ENCODE measurements around the gene PTPN14.
"Not testable (repeated sequence)": the region's sequence is repeated elsewhere in the genome, so short reads cannot be mapped to it uniquely, and the experiment has no call there.

PTPN14 gene

GRCh38 chr1:214542275-214543199, 8.9 kb downstream of the PTPN14 start:
- Mint-ChIP-seq H3K27me3 (peaks cover 31% of the 10 kb centered on the region), H3K4me3 (no peak overlapping the region), H3K27ac (no peak overlapping the region), H3K36me3 (no peaks in the 10 kb centered on the region), H3K4me1 (no peaks in the 10 kb centered on the region), H3K9me3 (no peaks in the 10 kb centered on the region)
- CTCF ChIA-PET = no interaction called here
- DNase-seq = no peak

DNA sequence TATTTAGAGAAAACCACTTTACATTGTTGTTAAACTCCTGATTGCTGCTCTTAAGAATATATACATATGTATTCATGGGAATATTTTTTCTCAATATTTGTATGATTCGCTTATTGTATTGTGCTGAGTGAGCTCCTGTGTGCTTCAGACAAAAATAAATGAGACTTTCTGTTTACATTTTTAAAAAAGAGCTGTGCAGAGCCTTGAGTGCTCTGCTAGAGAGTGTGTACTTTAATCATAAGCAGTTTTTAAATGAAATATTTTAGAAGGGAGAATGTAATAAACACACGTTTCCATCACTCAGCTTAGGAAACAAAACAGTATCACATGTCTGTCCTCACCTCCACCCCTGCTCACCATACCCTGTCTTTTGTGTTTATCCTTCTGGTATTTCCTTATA, 9.7 kb downstream of the PTPN14 start:
- Mint-ChIP-seq H3K27me3 (peaks cover 26% of the 10 kb centered on the region), H3K9me3 (no peaks in the 10 kb centered on the region), H3K36me3 (no peaks in the 10 kb centered on the region), H3K4me1 (no peaks in the 10 kb centered on the region), H3K4me3 (no peak overlapping the region), H3K27ac (no peak overlapping the region)
- DNase-seq = no peak
- CTCF ChIA-PET = no interaction called here

DNA sequence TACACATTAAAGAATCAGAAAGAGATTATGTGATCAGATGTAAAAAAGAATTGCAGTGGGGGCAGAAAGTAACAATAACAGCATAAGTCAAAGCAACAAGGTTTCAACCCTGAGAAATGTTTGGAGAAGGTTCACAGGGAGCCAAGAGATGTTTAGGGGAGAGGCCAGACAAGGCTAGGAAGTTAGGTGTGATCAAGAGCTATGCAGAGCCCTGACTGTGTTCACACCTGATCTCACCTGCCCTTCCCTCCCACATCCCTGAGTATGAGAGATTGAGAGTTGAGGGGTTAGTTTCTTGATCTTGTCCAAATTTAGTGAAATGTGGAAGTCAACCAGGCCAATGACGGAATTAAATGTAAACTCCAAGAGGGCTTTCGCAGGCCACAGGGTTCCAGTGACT, 10.2 kb downstream of the PTPN14 start:
- no peak overlapping the region for H3K4me3 Mint-ChIP-seq
- H3K27me3 Mint-ChIP-seq = peaks cover 26% of the 10 kb centered on the region
- H3K9me3 Mint-ChIP-seq = no peaks in the 10 kb centered on the region
- H3K4me1 Mint-ChIP-seq = no peaks in the 10 kb centered on the region
- CTCF ChIA-PET = interaction anchor here (0.7 kb wide), 2 partner anchors 207 to 212 kb away, joined by 3 to 4 read pairs; no protein-coding TSS in a partner anchor
- no peaks in the 10 kb centered on the region for H3K36me3 Mint-ChIP-seq
- H3K27ac Mint-ChIP-seq = no peak overlapping the region
- no peak for DNase-seq

GRCh38 chr1:214540324-214540723, 11.1 kb downstream of the PTPN14 start:
- CTCF ChIA-PET = interaction anchor here (0.7 kb wide), 2 partner anchors 206 to 211 kb away, joined by 3 to 4 read pairs; no protein-coding TSS in a partner anchor
- DNase-seq = no peak
- H3K9me3 Mint-ChIP-seq = no peaks in the 10 kb centered on the region
- no peaks in the 10 kb centered on the region for H3K36me3 Mint-ChIP-seq
- H3K27me3 Mint-ChIP-seq = peaks cover 25% of the 10 kb centered on the region
- no peak overlapping the region for H3K27ac Mint-ChIP-seq
- no peak overlapping the region for H3K4me3 Mint-ChIP-seq
- no peaks in the 10 kb centered on the region for H3K4me1 Mint-ChIP-seq

DNA sequence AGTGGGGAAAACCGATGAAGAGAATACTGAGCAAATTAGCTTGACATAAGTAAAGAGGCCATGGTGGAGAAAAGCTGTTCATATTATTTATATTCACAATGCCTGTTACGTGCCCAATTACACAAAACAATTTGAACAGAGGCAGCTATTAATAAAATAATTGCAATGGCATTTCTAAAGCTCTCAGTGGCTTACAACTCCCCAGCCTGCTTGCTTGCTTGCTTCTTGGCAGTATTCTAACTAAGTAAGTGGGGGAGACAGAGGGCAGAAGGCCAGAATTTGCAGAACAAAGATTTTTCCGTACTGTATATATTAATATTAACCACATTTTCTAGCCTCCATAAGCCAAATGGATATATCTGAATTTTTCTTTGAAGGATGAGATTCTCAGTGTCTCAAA, 12.9 kb downstream of the PTPN14 start:
- DNase-seq = no peak
- CTCF ChIA-PET = no interaction called here
- no peaks in the 10 kb centered on the region for H3K4me1 Mint-ChIP-seq

GRCh38 chr1:214537872-214538473, 13.4 kb downstream of the PTPN14 start:
- CTCF ChIA-PET = no interaction called here
- no peak for DNase-seq
- Mint-ChIP-seq H3K9me3 (no peaks in the 10 kb centered on the region), H3K27ac (no peak overlapping the region), H3K36me3 (no peaks in the 10 kb centered on the region), H3K4me1 (no peaks in the 10 kb centered on the region), H3K27me3 (peaks cover 7% of the 10 kb centered on the region), H3K4me3 (no peak overlapping the region)

More for the DNA sequence above, 12.9 kb downstream of the PTPN14 start:
- Mint-ChIP-seq H3K36me3 (no peaks in the 10 kb centered on the region), H3K4me3 (no peak overlapping the region), H3K9me3 (no peaks in the 10 kb centered on the region), H3K27ac (no peak overlapping the region), H3K27me3 (peaks cover 7% of the 10 kb centered on the region)

- H3K36me3 Mint-ChIP-seq = no peaks in the 10 kb centered on the region
- H3K9me3 Mint-ChIP-seq = no peaks in the 10 kb centered on the region
- DNase-seq = no peak
- H3K27me3 Mint-ChIP-seq = peaks cover 8% of the 10 kb centered on the region
- CTCF ChIA-PET = no interaction called here
- H3K4me1 Mint-ChIP-seq = no peaks in the 10 kb centered on the region
- no peak overlapping the region for H3K27ac Mint-ChIP-seq
- no peak overlapping the region for H3K4me3 Mint-ChIP-seq
Measured at GRCh38 chr1:214537219-214537618, 14.2 kb downstream of the PTPN14 start.

DNA sequence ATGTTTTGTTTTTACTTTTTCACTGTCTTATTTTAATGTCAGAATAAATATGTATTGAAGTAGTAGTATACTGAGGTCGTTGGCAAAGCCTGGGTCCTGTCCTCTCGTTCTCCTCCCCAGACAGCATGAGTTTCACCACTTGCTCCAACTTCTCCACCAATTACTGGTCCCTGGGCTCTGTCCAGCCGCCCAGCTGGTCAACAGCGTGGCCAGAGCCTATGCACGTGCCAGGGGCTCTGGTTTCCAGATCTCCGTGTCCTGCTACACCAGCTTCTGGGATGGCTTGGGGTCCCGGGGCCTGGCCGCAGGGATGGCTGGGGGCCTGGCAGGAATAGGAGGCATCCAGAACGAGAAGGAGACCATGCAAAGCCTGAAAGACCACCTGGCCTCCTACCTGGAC, 19.3 kb downstream of the PTPN14 start:
- Mint-ChIP-seq H3K27me3 (peaks cover 7% of the 10 kb centered on the region), H3K9me3 (no peaks in the 10 kb centered on the region), H3K4me3 (no peak overlapping the region), H3K36me3 (no peaks in the 10 kb centered on the region), H3K4me1 (peaks cover 3% of the 10 kb centered on the region), H3K27ac (no peak overlapping the region)
- DNase-seq = no peak
- CTCF ChIA-PET = no interaction called here

DNA sequence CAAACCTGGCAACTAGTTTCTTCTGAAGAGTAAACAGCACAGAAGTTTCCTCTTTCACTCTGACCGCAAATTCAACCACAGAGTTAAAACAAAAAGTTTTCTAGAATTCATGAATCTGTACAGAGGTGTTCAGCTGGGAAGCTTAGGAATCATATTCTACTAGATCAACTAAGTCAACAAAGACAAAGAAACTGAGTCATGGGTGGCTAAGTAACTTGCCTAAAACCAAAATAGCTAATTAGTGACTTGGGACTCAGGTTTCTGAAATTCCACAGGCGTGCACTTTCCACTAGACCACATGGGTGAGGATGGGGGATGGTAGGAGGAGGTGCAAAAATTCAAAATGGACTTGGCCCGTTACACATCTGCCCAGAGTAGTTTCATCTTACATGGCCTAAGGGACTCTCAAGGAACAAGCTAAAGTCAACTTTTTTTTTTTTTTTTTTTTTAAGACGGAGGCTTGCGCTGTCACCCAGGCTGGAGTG, 25.8 kb downstream of the PTPN14 start:
- DNase-seq = no peak
- no peak overlapping the region for H3K27ac Mint-ChIP-seq
- H3K4me1 Mint-ChIP-seq = peaks cover 22% of the 10 kb centered on the region
- peaks cover 11% of the 10 kb centered on the region for H3K27me3 Mint-ChIP-seq
- H3K36me3 Mint-ChIP-seq = no peaks in the 10 kb centered on the region
- no peak overlapping the region for H3K4me3 Mint-ChIP-seq
- no peaks in the 10 kb centered on the region for H3K9me3 Mint-ChIP-seq
- CTCF ChIA-PET = no interaction called here

GRCh38 chr1:214524824-214525223, 26.6 kb downstream of the PTPN14 start:
- Mint-ChIP-seq H3K9me3 (no peaks in the 10 kb centered on the region), H3K4me1 (peaks cover 22% of the 10 kb centered on the region), H3K27ac (no peak overlapping the region), H3K27me3 (peaks cover 11% of the 10 kb centered on the region), H3K36me3 (no peaks in the 10 kb centered on the region), H3K4me3 (no peak overlapping the region)
- CTCF ChIA-PET = no interaction called here
- DNase-seq = no peak

GRCh38 chr1:214523124-214523824, 28.1 kb downstream of the PTPN14 start:
- peaks cover 11% of the 10 kb centered on the region for H3K27me3 Mint-ChIP-seq
- no peaks in the 10 kb centered on the region for H3K36me3 Mint-ChIP-seq
- no peak overlapping the region for H3K4me3 Mint-ChIP-seq
- no peaks in the 10 kb centered on the region for H3K9me3 Mint-ChIP-seq
- CTCF ChIA-PET = no interaction called here
- no peak for DNase-seq
- H3K27ac Mint-ChIP-seq = no peak overlapping the region
- peaks cover 19% of the 10 kb centered on the region for H3K4me1 Mint-ChIP-seq

DNA sequence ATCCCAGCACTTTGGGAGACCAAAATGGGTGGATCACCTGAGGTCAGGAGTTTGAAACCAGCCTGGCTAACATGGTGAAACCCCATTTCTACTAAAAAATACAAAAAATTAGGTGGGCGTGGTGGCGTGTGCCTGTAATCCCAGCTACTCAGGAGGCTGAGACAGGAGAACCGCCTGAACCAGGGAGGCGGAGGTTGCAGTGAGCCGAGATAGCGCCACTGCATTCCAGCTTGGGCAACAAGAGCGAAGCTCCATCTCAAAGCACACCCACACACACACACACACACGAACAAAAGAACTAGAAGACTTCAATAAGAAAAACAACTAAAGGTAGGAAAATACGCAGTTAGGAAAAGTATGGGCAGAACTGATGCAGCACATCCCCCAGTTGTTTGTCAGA, 29.9 kb downstream of the PTPN14 start:
- CTCF ChIA-PET = interaction anchor here (0.6 to 1.2 kb wide), 3 partner anchors 9 to 424 kb away, joined by 3 read pairs; no protein-coding TSS in a partner anchor
- H3K36me3 Mint-ChIP-seq, H3K27ac Mint-ChIP-seq, H3K9me3 Mint-ChIP-seq, DNase-seq, H3K27me3 Mint-ChIP-seq, H3K4me3 Mint-ChIP-seq: not testable (repeated sequence)
- peaks cover 17% of the 10 kb centered on the region for H3K4me1 Mint-ChIP-seq

DNA sequence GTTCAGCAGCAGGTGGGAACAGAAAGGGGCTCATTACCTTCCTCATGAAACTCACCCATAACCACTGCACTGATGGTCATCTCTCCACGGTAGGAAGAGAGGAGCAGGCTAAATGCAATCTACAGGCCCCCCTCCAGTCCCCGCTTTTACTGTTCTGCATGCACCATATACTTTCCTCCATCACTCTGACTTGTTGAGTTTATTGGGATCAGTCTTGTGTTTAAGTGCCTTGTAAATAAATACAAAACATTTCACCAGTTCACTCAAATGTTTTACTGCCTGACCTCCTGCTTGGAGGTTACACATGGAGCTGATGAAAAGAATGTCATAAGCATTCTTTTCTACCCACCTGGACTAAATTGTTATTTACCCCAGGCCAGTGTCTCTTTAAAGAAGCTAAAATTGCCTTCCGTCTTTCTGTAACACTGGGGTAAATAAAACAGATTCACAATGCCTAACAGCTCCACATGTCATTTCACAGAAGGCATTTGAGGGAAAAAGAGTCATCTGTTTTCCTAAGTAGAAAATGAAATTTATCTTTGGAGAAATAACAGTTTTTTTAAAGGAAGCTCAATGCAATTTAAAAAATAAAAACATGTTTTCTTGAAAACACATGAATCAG, 30.7 kb downstream of the PTPN14 start:
- Mint-ChIP-seq H3K36me3 (no peaks in the 10 kb centered on the region), H3K9me3 (no peaks in the 10 kb centered on the region), H3K4me1 (peaks cover 23% of the 10 kb centered on the region), H3K27me3 (peaks cover 2% of the 10 kb centered on the region), H3K4me3 (no peak overlapping the region), H3K27ac (no peak overlapping the region)
- CTCF ChIA-PET = interaction anchor here (0.9 to 1.2 kb wide), 2 partner anchors 10 to 188 kb away, joined by 3 read pairs; no protein-coding TSS in a partner anchor
- DNase-seq = no peak

GRCh38 chr1:214518361-214518760, 33.0 kb downstream of the PTPN14 start:
- no peak for DNase-seq
- Mint-ChIP-seq H3K4me3 (no peak overlapping the region), H3K4me1 (peaks cover 15% of the 10 kb centered on the region), H3K27me3 (peaks cover 4% of the 10 kb centered on the region), H3K27ac (no peak overlapping the region), H3K9me3 (no peaks in the 10 kb centered on the region), H3K36me3 (no peaks in the 10 kb centered on the region)
- CTCF ChIA-PET = no interaction called here
